ENCODE data around the gene PTHLH.

The PTHLH gene

GRCh38 chr12:27969624-27970400, 2.7 kb downstream of the PTHLH start:
- TF ChIP-seq CTCF (conservative IDR thresholded peaks at IDR 0.05) = peak; percentile 64
- H3K27ac ChIP-seq = no peak overlapping the region

- no peak for TF ChIP-seq CTCF (conservative IDR thresholded peaks at IDR 0.05)
- H3K27ac ChIP-seq = no peak overlapping the region
Observed at GRCh38 chr12:27968972-27969623, 3.4 kb downstream of the PTHLH start.

- no peak overlapping the region for H3K27ac ChIP-seq
- TF ChIP-seq CTCF (conservative IDR thresholded peaks at IDR 0.05) = no peak
Observed at GRCh38 chr12:27967551-27968054, 4.9 kb downstream of the PTHLH start.

- no peak overlapping the region for H3K27ac ChIP-seq
- TF ChIP-seq CTCF (conservative IDR thresholded peaks at IDR 0.05) = no peak
Observed at GRCh38 chr12:27966870-27967269, 5.7 kb downstream of the PTHLH start.

GRCh38 chr12:27965966-27966365, 6.6 kb downstream of the PTHLH start:
- no peak for TF ChIP-seq CTCF (conservative IDR thresholded peaks at IDR 0.05)
- H3K27ac ChIP-seq = no peak overlapping the region

- no peak overlapping the region for H3K27ac ChIP-seq
- TF ChIP-seq CTCF (conservative IDR thresholded peaks at IDR 0.05) = no peak
Observed at GRCh38 chr12:27965411-27965810, 7.1 kb downstream of the PTHLH start.

- TF ChIP-seq CTCF (conservative IDR thresholded peaks at IDR 0.05) = no peak
- no peak overlapping the region for H3K27ac ChIP-seq
Observed at GRCh38 chr12:27964123-27964522, 8.4 kb downstream of the PTHLH start.

Measured in VCaP (cell line).